VCaP (cell line): Measurements from ENCODE around the gene ZFP82.
A peak's percentile ranks its signal among the peaks of the same experiment; 100 is the strongest.

Experiments used
- H3K27ac ChIP-seq: fragments of 450-650 bp; 2 replicates; pipeline ENCODE4 v1.5.1; 2017
- TF ChIP-seq, protein P1 (sequence below): fragments of 450-650 bp; conservative IDR thresholded peaks from 2 replicates; pipeline ENCODE4 v1.5.1; 2017; ENCODE audit warnings: mild to moderate bottlenecking, moderate library complexity

The ZFP82 gene

DNA sequence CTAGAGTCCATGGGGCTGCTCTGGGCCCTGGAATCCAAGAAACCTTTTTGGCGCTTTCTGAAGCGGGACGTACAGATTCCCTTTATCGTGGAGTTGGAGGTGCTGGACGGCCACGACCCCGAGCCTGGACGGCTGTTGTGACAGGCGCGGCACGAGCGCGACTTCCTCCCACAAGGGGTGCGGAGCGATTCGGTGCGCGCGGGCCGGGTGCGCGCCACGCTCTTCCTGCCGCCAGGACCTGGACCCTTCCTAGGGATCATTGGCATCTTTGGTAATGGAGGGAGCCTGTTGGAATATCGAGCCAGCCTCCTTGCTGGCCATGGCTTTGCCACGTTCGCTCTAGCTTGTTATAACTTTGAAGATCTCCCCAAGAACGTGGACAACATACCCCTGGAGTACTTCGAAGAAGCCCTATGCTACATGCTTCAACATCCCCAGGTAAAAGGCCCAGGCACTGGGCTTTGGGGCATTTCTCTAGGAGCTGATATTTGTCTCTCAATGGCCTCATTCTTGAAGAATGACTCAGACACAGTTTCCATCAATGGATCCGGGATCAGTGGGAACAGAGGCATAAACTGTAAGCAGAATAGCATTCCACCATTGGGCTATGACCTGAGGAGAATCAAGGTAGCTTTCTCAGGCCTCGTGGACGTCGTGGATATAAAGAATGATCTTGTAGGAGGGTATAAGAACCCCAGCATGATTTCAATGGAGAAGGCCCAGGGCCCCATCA, 3.5 kb upstream of the ZFP82 start:
- TF ChIP-seq, protein P1, sequence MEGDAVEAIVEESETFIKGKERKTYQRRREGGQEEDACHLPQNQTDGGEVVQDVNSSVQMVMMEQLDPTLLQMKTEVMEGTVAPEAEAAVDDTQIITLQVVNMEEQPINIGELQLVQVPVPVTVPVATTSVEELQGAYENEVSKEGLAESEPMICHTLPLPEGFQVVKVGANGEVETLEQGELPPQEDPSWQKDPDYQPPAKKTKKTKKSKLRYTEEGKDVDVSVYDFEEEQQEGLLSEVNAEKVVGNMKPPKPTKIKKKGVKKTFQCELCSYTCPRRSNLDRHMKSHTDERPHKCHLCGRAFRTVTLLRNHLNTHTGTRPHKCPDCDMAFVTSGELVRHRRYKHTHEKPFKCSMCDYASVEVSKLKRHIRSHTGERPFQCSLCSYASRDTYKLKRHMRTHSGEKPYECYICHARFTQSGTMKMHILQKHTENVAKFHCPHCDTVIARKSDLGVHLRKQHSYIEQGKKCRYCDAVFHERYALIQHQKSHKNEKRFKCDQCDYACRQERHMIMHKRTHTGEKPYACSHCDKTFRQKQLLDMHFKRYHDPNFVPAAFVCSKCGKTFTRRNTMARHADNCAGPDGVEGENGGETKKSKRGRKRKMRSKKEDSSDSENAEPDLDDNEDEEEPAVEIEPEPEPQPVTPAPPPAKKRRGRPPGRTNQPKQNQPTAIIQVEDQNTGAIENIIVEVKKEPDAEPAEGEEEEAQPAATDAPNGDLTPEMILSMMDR, result no peak
- H3K27ac ChIP-seq, result no peak overlapping the region

DNA sequence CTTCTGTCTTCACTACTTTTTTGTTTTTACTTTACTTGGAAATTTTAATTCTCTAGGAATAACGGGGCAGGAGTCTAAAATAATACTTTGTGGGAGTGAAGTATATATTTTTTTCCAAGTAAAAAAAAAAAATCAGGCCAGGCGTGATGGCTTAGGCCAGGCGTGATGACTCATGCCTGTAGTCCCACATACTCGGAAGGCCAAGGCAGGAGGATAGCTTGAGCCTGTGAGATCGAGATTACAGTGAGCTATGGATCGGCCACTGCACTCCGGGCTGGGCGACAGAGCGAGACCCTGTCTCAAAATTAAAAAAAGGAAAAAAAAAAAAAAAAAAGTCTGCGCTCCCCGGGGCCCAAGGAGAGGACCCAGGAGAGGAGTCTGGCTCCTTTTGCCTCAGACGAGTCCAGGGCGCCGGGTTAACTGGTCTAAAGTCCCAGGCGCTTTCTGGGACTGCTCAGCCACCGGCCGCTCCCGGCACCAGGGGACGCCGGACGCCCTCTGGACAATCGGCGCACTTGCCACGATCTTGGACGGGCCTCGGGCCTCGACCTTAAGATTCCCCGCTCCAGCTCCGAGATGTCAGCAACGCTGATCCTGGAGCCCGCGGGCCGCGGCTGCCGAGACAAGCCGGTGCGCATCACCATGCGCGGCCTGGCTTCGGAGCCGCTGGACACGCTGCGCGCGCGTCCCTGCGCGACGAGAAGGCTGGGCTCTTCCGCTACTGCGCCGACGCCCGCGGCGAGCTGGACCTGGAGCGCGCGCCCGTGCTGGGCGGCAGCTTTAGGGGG, 2.7 kb upstream of the ZFP82 start:
- TF ChIP-seq, protein P1, result 0 out of 2 replicates have a peak, but pooled peaks have one; percentile 6
- H3K27ac ChIP-seq, result no peak overlapping the region

DNA sequence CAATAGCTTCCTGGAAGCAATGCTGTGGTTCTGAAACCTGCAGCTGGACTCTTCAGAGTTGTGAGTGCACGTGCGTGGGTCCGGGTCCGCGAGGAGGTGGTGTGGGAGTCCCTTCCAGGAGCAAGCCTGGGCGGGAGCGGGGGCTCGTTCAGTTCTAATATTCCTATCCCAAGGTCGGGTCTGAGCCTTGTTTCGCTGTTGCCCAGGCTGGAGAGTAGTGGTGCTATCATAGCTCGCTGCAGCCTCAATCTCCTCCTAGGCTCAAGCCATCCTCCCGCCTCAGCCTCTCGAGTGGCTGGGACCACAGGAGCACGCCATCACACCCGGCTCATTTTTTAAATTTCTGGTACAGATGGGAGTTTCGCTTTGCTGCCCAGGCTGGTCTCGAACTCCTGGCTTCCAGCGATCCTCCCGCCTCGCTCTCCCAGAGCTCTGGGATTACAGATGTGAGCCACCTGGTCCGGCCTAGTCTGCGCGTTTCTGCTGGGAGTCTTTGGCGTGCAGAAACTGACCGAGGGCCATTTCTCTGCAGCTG, 625 bp downstream of the ZFP82 start:
- TF ChIP-seq, protein P1, result no peak
- peak overlapping the region; percentile 97 for H3K27ac ChIP-seq

DNA sequence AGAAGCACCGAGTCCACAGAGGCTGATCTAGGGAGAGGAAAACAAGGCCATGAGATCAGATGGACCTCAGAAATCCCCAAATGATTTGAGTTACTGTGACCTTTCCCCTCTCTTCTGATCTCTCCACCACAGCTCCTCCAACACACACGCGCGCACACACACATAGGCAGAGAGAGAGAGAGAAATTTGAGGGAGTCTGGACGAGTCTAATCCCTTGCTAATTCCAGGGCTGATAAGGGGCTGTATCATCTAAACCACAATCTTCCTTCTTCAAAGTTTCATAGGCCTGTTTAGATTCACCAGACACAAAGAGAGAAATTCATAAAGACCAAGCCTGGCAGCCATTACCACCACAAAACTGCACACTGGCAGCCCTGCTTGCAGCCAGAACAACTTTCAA, 8.6 kb downstream of the ZFP82 start:
- no peak overlapping the region for H3K27ac ChIP-seq
- TF ChIP-seq, protein P1, result no peak

DNA sequence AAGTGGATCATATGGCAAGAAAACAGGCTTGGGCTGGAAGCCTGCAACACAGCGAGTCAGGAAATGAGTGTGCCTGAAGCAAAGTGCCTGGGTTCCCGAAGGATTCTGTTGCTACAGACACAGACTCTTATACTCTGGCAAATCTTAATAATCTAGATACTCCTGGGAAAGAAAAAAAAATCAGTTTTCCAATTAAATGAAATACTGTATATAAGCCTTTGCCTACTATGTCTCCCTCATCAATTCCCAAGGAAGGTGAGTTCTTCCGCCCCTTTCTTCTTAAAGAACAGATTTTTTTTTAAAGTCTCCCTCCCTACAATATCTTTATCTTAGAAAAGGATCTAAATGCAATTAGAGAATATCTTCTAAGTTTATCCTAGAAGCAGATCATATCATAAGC, 10.3 kb downstream of the ZFP82 start:
- H3K27ac ChIP-seq, result no peak overlapping the region
- TF ChIP-seq, protein P1, result no peak

DNA sequence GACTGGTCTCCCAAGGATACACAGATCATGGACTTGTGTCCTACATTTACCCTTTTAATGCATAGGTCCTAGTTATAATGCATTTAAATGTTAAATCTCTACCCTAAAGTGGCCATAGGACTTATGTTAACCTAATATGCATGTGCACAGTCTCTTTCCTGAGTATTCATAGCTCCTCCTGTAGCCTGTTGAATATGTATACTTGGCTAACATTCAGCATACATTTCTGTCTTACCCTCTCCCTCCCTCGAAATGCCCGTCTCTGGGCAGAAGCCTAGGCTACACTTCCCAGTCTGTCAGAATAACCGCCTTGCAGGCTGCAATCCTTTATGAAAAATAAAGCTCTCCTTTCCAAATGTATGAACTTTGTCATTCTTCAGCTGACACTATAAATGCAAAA, 13.9 kb downstream of the ZFP82 start:
- TF ChIP-seq, protein P1, result no peak
- H3K27ac ChIP-seq, result no peak overlapping the region

DNA sequence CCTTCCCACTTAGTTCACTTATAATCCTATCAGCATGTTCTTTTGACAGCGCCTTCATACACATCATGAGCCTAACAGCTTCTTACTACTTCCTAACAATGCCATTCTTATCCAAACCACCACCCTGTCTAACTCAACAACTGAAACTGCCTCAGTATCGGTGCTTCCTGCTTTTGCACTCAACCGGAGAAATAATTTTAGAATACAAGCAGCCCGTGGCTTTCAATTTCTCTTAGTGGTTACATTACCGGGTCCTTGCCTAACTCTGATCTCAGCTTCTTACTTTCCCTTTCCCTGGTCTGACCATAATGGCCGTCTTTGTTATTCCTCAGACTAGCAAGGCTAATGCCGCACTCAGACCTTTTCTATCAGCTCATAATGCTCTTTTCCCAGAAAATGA, 17.0 kb downstream of the ZFP82 start:
- no peak overlapping the region for H3K27ac ChIP-seq
- TF ChIP-seq, protein P1, result no peak
